Measurements from ENCODE around the gene BCL2L1. TPM values are rescaled to one million over a fixed set of nuclear protein-coding genes. Genes with fewer than 3 reads are reported as not detected.

BCL2L1 gene
- total RNA-seq, 1 experiment from 2014 or later = 81.5 TPM

- in situ Hi-C loops (cut with HindIII; ENCODE audit: low pct_unique_long_range_greater_than_20kb, low sequenced_read_pairs) = no loop called here
- no peak for DNase-seq (ENCODE audit: low read depth, low spot score)
Observed at GRCh38 chr20:31740208-31740607, 17.5 kb upstream of the BCL2L1 start.

GRCh38 chr20:31739550-31739977 lies 16.9 kb upstream of the BCL2L1 start:
- DNase-seq (ENCODE audit: low read depth, low spot score) = no peak
- in situ Hi-C loops (cut with HindIII; ENCODE audit: low pct_unique_long_range_greater_than_20kb, low sequenced_read_pairs) = no loop called here

GRCh38 chr20:31738729-31739549 lies 16.3 kb upstream of the BCL2L1 start, which contains the start of gene TPX2:
TSS of gene TPX2 (plus strand) at chr20:31739290. CDS start at chr20:31757477, 18,187 bp downstream.
- in situ Hi-C loops (cut with HindIII; ENCODE audit: low pct_unique_long_range_greater_than_20kb, low sequenced_read_pairs) = no loop called here

GRCh38 chr20:31731321-31731717 lies 8.7 kb upstream of the BCL2L1 start:
- DNase-seq (ENCODE audit: low read depth, low spot score) = no peak
- in situ Hi-C loops (cut with HindIII; ENCODE audit: low pct_unique_long_range_greater_than_20kb, low sequenced_read_pairs) = no loop called here

More at GRCh38 chr20:31738729-31739549, 16.3 kb upstream of the BCL2L1 start, which contains the start of gene TPX2:
- DNase-seq (ENCODE audit: low read depth, low spot score) = peak; percentile 99

DNA sequence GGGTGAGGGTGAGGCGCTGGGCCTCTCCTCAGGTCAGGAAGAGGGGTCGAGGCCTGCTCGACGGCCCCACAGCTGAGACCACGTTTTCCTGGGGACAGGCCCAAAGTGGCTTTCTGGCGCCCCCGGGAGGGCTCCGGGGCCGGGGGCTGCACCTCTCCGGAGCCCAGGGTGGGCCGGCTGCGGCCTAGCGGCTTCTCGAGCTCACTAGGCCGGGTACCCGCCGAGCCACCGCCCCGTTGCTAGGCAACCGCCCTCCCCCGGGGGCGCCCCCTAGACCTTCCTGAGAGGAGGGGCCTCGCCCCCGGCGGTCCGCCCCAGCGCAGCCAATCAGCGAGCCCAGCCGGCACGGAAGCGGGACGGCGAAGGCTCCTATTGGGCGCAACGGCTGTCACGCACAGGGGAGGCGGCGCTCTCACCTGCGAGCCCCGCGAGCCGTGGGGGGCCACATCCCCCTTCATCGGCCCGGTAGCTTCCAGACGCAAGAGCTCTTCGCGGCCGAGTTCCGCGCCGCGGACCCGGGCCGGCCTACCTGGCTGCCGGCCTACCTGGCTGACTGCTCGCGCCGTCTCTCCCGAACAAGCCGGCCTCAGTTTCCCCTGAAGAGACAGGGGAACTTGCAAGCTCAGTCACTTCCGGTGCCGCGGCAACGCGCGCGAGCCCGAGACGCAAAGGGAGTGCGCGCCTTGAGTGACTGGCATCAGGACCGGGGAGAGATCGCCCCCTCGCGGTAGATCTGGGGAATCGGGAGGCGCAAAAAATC lies 831 bp upstream of the BCL2L1 start:
- in situ Hi-C loops (cut with HindIII; ENCODE audit: low pct_unique_long_range_greater_than_20kb, low sequenced_read_pairs) = no loop called here
- DNase-seq (ENCODE audit: low read depth, low spot score) = peak; percentile 96

DNA sequence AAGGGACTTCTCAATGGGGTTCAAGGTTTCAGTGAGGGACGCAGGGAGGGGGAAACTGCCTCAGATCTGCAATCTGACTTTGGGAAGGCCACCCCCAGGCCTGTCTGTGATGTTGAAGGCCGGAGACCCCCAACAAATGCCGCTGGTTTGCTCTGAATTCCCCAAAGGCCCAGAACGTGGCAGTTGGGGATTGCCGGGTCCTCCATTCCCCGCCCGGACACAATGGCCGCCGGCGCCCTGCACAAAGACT lies 326 bp upstream of the BCL2L1 start:
- DNase-seq (ENCODE audit: low read depth, low spot score) = no peak
- in situ Hi-C loops (cut with HindIII; ENCODE audit: low pct_unique_long_range_greater_than_20kb, low sequenced_read_pairs) = no loop called here

DNA sequence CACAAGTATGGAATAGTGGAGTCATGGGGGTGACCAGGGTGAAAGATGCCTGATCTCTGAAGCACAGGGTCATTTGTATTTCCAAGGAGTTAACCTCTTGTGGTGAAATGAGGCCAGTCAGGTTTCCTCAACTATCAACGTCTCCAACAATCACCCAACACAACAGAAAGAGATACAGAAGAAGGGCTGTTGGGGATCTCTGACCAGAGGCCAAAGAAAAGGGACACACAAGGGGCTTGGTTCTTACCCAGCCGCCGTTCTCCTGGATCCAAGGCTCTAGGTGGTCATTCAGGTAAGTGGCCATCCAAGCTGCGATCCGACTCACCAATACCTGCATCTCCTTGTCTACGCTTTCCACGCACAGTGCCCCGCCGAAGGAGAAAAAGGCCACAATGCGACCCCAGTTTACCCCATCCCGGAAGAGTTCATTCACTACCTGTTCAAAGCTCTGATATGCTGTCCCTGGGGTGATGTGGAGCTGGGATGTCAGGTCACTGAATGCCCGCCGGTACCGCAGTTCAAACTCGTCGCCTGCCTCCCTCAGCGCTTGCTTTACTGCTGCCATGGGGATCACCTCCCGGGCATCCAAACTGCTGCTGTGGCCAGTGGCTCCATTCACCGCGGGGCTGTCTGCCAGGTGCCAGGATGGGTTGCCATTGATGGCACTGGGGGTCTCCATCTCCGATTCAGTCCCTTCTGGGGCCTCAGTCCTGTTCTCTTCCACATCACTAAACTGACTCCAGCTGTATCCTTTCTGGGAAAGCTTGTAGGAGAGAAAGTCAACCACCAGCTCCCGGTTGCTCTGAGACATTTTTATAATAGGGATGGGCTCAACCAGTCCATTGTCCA lies 1.0 kb downstream of the BCL2L1 start:
- in situ Hi-C loops (cut with HindIII; ENCODE audit: low pct_unique_long_range_greater_than_20kb, low sequenced_read_pairs) = no loop called here
- no peak for DNase-seq (ENCODE audit: low read depth, low spot score)

GRCh38 chr20:31720486-31721407 lies 1.9 kb downstream of the BCL2L1 start:
- DNase-seq (ENCODE audit: low read depth, low spot score) = no peak
- in situ Hi-C loops (cut with HindIII; ENCODE audit: low pct_unique_long_range_greater_than_20kb, low sequenced_read_pairs) = no loop called here

GRCh38 chr20:31719644-31720485 lies 2.8 kb downstream of the BCL2L1 start:
- in situ Hi-C loops (cut with HindIII; ENCODE audit: low pct_unique_long_range_greater_than_20kb, low sequenced_read_pairs) = no loop called here
- no peak for DNase-seq (ENCODE audit: low read depth, low spot score)

GRCh38 chr20:31718952-31719643 lies 3.6 kb downstream of the BCL2L1 start:
- no peak for DNase-seq (ENCODE audit: low read depth, low spot score)
- in situ Hi-C loops (cut with HindIII; ENCODE audit: low pct_unique_long_range_greater_than_20kb, low sequenced_read_pairs) = no loop called here

DNA sequence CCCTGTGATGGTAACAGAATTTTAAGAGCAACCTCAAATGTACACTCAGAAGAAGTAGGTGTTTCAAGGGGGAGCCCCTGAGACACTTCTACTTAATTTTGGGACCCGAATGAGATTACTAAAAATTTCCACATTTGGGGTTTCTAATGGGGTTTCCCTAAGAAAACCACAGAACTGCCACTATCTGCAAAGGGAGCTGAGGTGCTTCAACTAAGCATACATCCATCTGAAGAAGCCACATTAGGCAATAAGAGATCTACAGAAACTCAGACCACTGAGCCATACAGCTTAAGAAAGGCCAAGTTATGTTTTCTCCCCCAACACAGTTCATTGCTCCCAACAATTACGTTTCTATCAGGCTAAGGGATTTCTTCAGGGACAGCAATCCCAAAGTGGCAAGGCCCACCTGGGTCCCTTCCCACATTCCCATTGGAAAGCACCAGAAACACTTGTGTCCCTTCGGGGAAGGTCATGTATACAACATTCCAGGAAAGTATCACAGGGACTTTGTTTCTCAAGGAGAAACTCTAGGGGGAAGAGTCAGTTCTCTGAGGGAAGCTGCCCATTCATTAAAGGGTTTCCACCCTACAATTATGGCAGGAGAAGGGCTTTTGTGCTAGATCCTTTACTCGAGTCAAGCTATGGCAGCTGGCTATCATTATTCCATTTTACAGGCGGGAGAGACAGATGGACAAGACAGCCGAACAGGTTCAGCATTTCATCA lies 5.0 kb downstream of the BCL2L1 start:
- in situ Hi-C loops (cut with HindIII; ENCODE audit: low pct_unique_long_range_greater_than_20kb, low sequenced_read_pairs) = no loop called here
- no peak for DNase-seq (ENCODE audit: low read depth, low spot score)

- DNase-seq (ENCODE audit: low read depth, low spot score) = no peak
- in situ Hi-C loops (cut with HindIII; ENCODE audit: low pct_unique_long_range_greater_than_20kb, low sequenced_read_pairs) = no loop called here
Observed at GRCh38 chr20:31716818-31717477, 5.7 kb downstream of the BCL2L1 start.

GRCh38 chr20:31716351-31716750 lies 6.3 kb downstream of the BCL2L1 start:
- in situ Hi-C loops (cut with HindIII; ENCODE audit: low pct_unique_long_range_greater_than_20kb, low sequenced_read_pairs) = no loop called here
- DNase-seq (ENCODE audit: low read depth, low spot score) = no peak

- in situ Hi-C loops (cut with HindIII; ENCODE audit: low pct_unique_long_range_greater_than_20kb, low sequenced_read_pairs) = no loop called here
- no peak for DNase-seq (ENCODE audit: low read depth, low spot score)
Observed at GRCh38 chr20:31715766-31716165, 6.9 kb downstream of the BCL2L1 start.

All from SK-MEL-5 (cell line).